H1 (cell line): ENCODE data around the gene BHLHE23. TPM values are rescaled to one million over a fixed set of nuclear protein-coding genes. Genes with fewer than 3 reads are reported as not detected.

Source experiments
- CTCF ChIA-PET: fragments of 300-600 bp; sonication (Branson Sonifier 250); formaldehyde crosslinking; loops from one replicate; lab custom pipeline; 2021; ENCODE audit not compliant: partially characterized antibody; lab: Charles Lee
- POLR2A ChIA-PET: fragments of 300-600 bp; sonication (Branson Sonifier 250); formaldehyde crosslinking; loops from one replicate; lab custom pipeline; 2021; ENCODE audit warnings: inconsistent platforms; ENCODE audit not compliant: partially characterized antibody; lab: Charles Lee
- DNase-seq, 2 experiments: peaks; one replicate each; pipeline versions ENCODE4 v3.0.0 to v3.0.0-alpha.2; 2010 to 2022; ENCODE audit warnings: low spot score in 2 of 2, low read depth in 1 of 2, mixed read lengths in 1 of 2
- FAIRE-seq: peaks from 2 replicates; lab custom pipeline; 2011; peaks lifted over from hg19 to GRCh38; lab: Jason Lieb, UNC
- H2AFZ ChIP-seq: 2 replicates; pipeline ENCODE4 v1.8.1; 2012; ENCODE audit warnings: low read length, inconsistent platforms
- H2AK5ac ChIP-seq: 2 replicates; pipeline ENCODE4 v1.6.1; 2013; ENCODE audit warnings: low read depth, low read length
- H2BK120ac ChIP-seq: replicated peaks from 2 replicates; pipeline ENCODE3; 2013; ENCODE audit warnings: low read depth, low read length, inconsistent platforms
- H2BK12ac ChIP-seq: 2 replicates; pipeline ENCODE4 v1.6.1; 2013; ENCODE audit warnings: low read depth, low read length
- H2BK15ac ChIP-seq: 2 replicates; pipeline ENCODE4 v1.6.1; 2013; ENCODE audit warnings: low read length
- H2BK20ac ChIP-seq: 2 replicates; pipeline ENCODE4 v1.6.1; 2013; ENCODE audit warnings: low read length
- H2BK5ac ChIP-seq: 2 replicates; pipeline ENCODE4 v1.6.1; 2013; ENCODE audit warnings: low read depth, low read length
- H3K14ac ChIP-seq: 2 replicates; pipeline ENCODE4 v1.6.1; 2013; ENCODE audit warnings: inconsistent platforms; ENCODE audit not compliant: insufficient read length
- H3K18ac ChIP-seq: 2 replicates; pipeline ENCODE4 v1.6.1; 2013; ENCODE audit warnings: low read length; ENCODE audit errors: extremely low read depth
- H3K23ac ChIP-seq: 2 replicates; pipeline ENCODE4 v1.6.1; 2013; ENCODE audit warnings: inconsistent platforms; ENCODE audit not compliant: insufficient read length
- H3K23me2 ChIP-seq: 2 replicates; pipeline ENCODE4 v1.6.1; 2013; ENCODE audit warnings: low read depth, low read length
- H3K27ac ChIP-seq: 2 replicates; pipeline ENCODE4 v1.6.1; 2011; ENCODE audit warnings: low read depth, low read length, inconsistent platforms
- H3K27me3 ChIP-seq, 4 experiments: replicated peaks in 1 of 4; 1 replicate in 1 of 4; 2 replicates in 3 of 4; pipeline versions ENCODE4 v1.6.1 to v1.8.1; 2011 to 2013; ENCODE audit warnings: low read length in 3 of 4, mild to moderate bottlenecking in 3 of 4, inconsistent platforms in 2 of 4, mixed read lengths in 2 of 4, moderate library complexity in 1 of 4; ENCODE audit not compliant: control insufficient read depth in 3 of 4, insufficient read depth in 3 of 4; ENCODE audit errors: extremely low read depth in 1 of 4
- H3K36me3 ChIP-seq, 4 experiments: 2 replicates each; pipeline versions ENCODE4 v1.6.1 to v1.8.1; 2011 to 2013; ENCODE audit warnings: mild to moderate bottlenecking in 4 of 4, low read length in 3 of 4, moderate library complexity in 2 of 4, control low read depth in 1 of 4, inconsistent platforms in 1 of 4; ENCODE audit not compliant: insufficient read depth in 4 of 4, control insufficient read depth in 2 of 4
- H3K4ac ChIP-seq: replicated peaks from 2 replicates; pipeline ENCODE3; 2013; ENCODE audit warnings: low read length, low read depth, mixed read lengths, inconsistent platforms; ENCODE audit not compliant: insufficient read length
- H3K4me1 ChIP-seq, 4 experiments: replicated peaks in 1 of 4; 1 replicate in 1 of 4; 2 replicates in 3 of 4; pipeline versions ENCODE4 v1.6.1 to v1.8.1; 2011 to 2013; ENCODE audit warnings: low read length in 3 of 4, inconsistent platforms in 2 of 4, mixed read lengths in 1 of 4; ENCODE audit not compliant: insufficient read depth in 4 of 4, control insufficient read depth in 3 of 4
- H3K4me2 ChIP-seq, 2 experiments: 2 replicates each; pipeline versions ENCODE4 v1.6.1 to v1.8.1; 2011 to 2013; ENCODE audit warnings: low read depth in 2 of 2, low read length in 2 of 2, control low read depth in 1 of 2, inconsistent platforms in 1 of 2, mild to moderate bottlenecking in 1 of 2; ENCODE audit not compliant: insufficient read depth in 1 of 2
- H3K4me3 ChIP-seq, 4 experiments: fragments of 200-600, 300-600 bp in 1 of 4; sonication (generic), shearing (Covaris generic), sonication (Bioruptor Twin) in 1 of 4; 2 replicates each; pipeline versions ENCODE4 v1.5.1 to v1.8.1; 2011 to 2016; ENCODE audit warnings: low read length in 4 of 4, low read depth in 3 of 4, control low read depth in 2 of 4, inconsistent platforms in 2 of 4, mild to moderate bottlenecking in 2 of 4, mixed read lengths in 1 of 4, moderate library complexity in 1 of 4; ENCODE audit not compliant: insufficient read depth in 2 of 4; ENCODE audit errors: extremely low read depth in 1 of 4
- H3K56ac ChIP-seq: replicated peaks from 2 replicates; pipeline ENCODE3; 2013; ENCODE audit warnings: low read depth, mild to moderate bottlenecking, mixed read lengths, low read length, inconsistent platforms; ENCODE audit not compliant: insufficient read length
- H3K79me1 ChIP-seq: 2 replicates; pipeline ENCODE4 v1.6.1; 2013; ENCODE audit warnings: low read depth, low read length, control low read depth
- H3K79me2 ChIP-seq, 2 experiments: 2 replicates each; pipeline versions ENCODE4 v1.6.1 to v1.8.1; 2012 to 2013; ENCODE audit warnings: low read length in 2 of 2, mild to moderate bottlenecking in 2 of 2, inconsistent platforms in 1 of 2; ENCODE audit not compliant: insufficient read depth in 2 of 2, control insufficient read depth in 1 of 2
- H3K9ac ChIP-seq, 4 experiments: replicated peaks in 1 of 4; 1 replicate in 1 of 4; 2 replicates in 3 of 4; pipeline versions ENCODE4 v1.6.1 to v1.8.1; 2011 to 2013; ENCODE audit warnings: low read depth in 3 of 4, low read length in 3 of 4, control low read depth in 2 of 4, mild to moderate bottlenecking in 2 of 4, moderate library complexity in 2 of 4, inconsistent platforms in 1 of 4; ENCODE audit errors: extremely low read depth in 1 of 4
- H3K9me3 ChIP-seq, 2 experiments: 2 replicates each; pipeline versions ENCODE4 v1.6.1 to v1.8.1; 2012 to 2013; ENCODE audit warnings: mild to moderate bottlenecking in 2 of 2, moderate library complexity in 2 of 2, control low read depth in 1 of 2, inconsistent platforms in 1 of 2, low read depth in 1 of 2, low read length in 1 of 2, mixed read lengths in 1 of 2; ENCODE audit not compliant: insufficient read depth in 2 of 2
- H4K20me1 ChIP-seq, 2 experiments: replicated peaks in 1 of 2; 2 replicates each; pipeline versions ENCODE3 to v1.8.1; 2011 to 2013; ENCODE audit warnings: inconsistent platforms in 2 of 2, low read length in 2 of 2, mild to moderate bottlenecking in 1 of 2; ENCODE audit not compliant: insufficient read depth in 2 of 2, control insufficient read depth in 1 of 2
- H4K5ac ChIP-seq: 2 replicates; pipeline ENCODE4 v1.6.1; 2013; ENCODE audit warnings: low read length, low read depth, mixed read lengths, inconsistent platforms; ENCODE audit not compliant: insufficient read length
- H4K8ac ChIP-seq: 2 replicates; pipeline ENCODE4 v1.8.0; 2013; ENCODE audit warnings: mild to moderate bottlenecking, moderate library complexity, low read length, inconsistent platforms; ENCODE audit not compliant: insufficient read depth; ENCODE audit errors: extremely low read depth
- H4K91ac ChIP-seq: replicated peaks from 2 replicates; pipeline ENCODE3; 2013; ENCODE audit warnings: low read length, mixed read lengths, inconsistent platforms; ENCODE audit not compliant: insufficient read length
- BCL11A ChIP-seq, 2 experiments: IDR thresholded peaks; one replicate each; pipeline ENCODE4 v1.6.1; 2011; ENCODE audit warnings: low read depth in 2 of 2, low read length in 2 of 2, mild to moderate bottlenecking in 2 of 2
- CEBPB ChIP-seq: IDR thresholded peaks from 2 replicates; pipeline ENCODE4 v1.6.1; 2012; ENCODE audit warnings: low read depth, low read length
- GTF2F1 ChIP-seq: IDR thresholded peaks from 2 replicates; pipeline ENCODE4 v1.6.1; 2012; ENCODE audit warnings: low read depth, low read length, improper control_type of control experiment, borderline replicate concordance
- KDM5A ChIP-seq: fragments of 200-600 bp; IDR thresholded peaks from 2 replicates; pipeline ENCODE4 v1.7.1; 2012; ENCODE audit warnings: mild to moderate bottlenecking, low read length, inconsistent platforms, mixed read lengths
- POU5F1 ChIP-seq: IDR thresholded peaks from 2 replicates; pipeline ENCODE4 v1.6.1; 2011; ENCODE audit warnings: low read depth, mild to moderate bottlenecking, low read length, moderate library complexity
- RXRA ChIP-seq: IDR thresholded peaks from 2 replicates; pipeline ENCODE4 v1.6.1; 2011; ENCODE audit warnings: low read depth, mild to moderate bottlenecking, low read length, moderate library complexity; ENCODE audit not compliant: insufficient read depth
- SIN3A ChIP-seq, 2 experiments: IDR thresholded peaks in 1 of 2; conservative IDR thresholded peaks in 1 of 2; 2 replicates each; pipeline ENCODE4 v1.6.1; 2011 to 2012; ENCODE audit warnings: low read length in 2 of 2, improper control_type of control experiment in 1 of 2, low read depth in 1 of 2, mild to moderate bottlenecking in 1 of 2
- WGBS, 2 experiments: shearing (Covaris generic) in 1 of 2; methylation state at CpG; one replicate each; pipeline versions ENCODE4 v1.1.6 to v1.1.7; 2013 to 2015; ENCODE audit warnings: low lambda C conversion rate in 2 of 2, mixed read lengths in 2 of 2, inconsistent platforms in 1 of 2, low coverage in 1 of 2, missing lambda C conversion rate in 1 of 2; ENCODE audit not compliant: insufficient replicate concordance in 2 of 2, insufficient coverage in 1 of 2, insufficient read length in 1 of 2; ENCODE audit errors: extremely low coverage in 1 of 2, missing lambda C conversion rate in 1 of 2; 5-methylcytosine and 5-hydroxymethylcytosine counted together
- polyA plus RNA-seq, 7 experiments: library from polyadenylated mRNA; depleted of rRNA in 3 of 7; stranded (reverse) in 5 of 7; unstranded in 2 of 7; fragments of >200 nt in 5 of 7; fragments of 200-250 nt in 2 of 7; gene quantifications; 1 replicate in 5 of 7; 2 replicates in 1 of 7; 4 replicates in 1 of 7; pipeline versions ENCODE4 v1.2.1 to v1.2.3, GENCODE V29; 2011 to 2013; ENCODE audit warnings: missing spikeins in 2 of 7, mixed read lengths in 2 of 7
- total RNA-seq: library from RNA; stranded (reverse); fragmentation: NEBNext Ultra II Directional; extraction: Animal tissue kit (Norgen Biotek cat#: 25700); gene quantifications from 2 replicates; pipeline ENCODE4 v1.2.1, GENCODE V29; 2021

Gene BHLHE23
- total and polyA plus RNA-seq, 2 of the 8 experiments (the other 6 are each of a cell fraction or from before 2014, with no cell fraction given): 0.47 TPM; not detected in 1

- no peaks in the 10 kb centered on the region for H3K36me3 ChIP-seq
- no peak overlapping the region for H4K5ac ChIP-seq
- H3K79me2 ChIP-seq: no peaks in the 10 kb centered on the region
- no peak overlapping the region for H2AK5ac ChIP-seq
- H3K14ac ChIP-seq: no peak overlapping the region
- FAIRE-seq (no peak), DNase-seq (no peak)
- POLR2A ChIA-PET: interaction anchor here (1.0 to 2.4 kb wide), 4 partner anchors 13 to 40 kb away, joined by 3 to 7 read pairs (median 5); partner anchors contain the start of gene GID8
- no peak overlapping the region; the same call in 1 of the 2 replicates for H2BK15ac ChIP-seq
- no peak overlapping the region for H4K91ac ChIP-seq
- CTCF ChIA-PET: interaction anchor here (0.6 to 2.2 kb wide), 8 partner anchors 13 to 245 kb away, joined by 3 to 10 read pairs (median 4); partner anchors contain the start of gene SLC17A9
- TF ChIP-seq SIN3A (conservative IDR thresholded peaks at IDR 0.05 in 1 of 2, IDR thresholded peaks at IDR 0.05 in 1 of 2; ENCODE audit: low read depth in 1 of 2, low read length in 2 of 2) (no peak), GTF2F1 (no peak), POU5F1 (no peak), KDM5A (no peak), RXRA (no peak), BCL11A (IDR thresholded peaks at IDR 0.05; ENCODE audit: low read depth in 2 of 2, low read length in 2 of 2) (no peak), CEBPB (no peak)
- no peak overlapping the region for H3K4me3 ChIP-seq
- no peak overlapping the region for H3K4me2 ChIP-seq
- 89% methylated on average over 5 of the region's 13 CpGs; no CpG with 5 or more reads in 1 of the 2 experiments for WGBS, 2 experiments
- no peak overlapping the region for H2AFZ ChIP-seq
- no peak overlapping the region for H3K18ac ChIP-seq
- H2BK120ac ChIP-seq: no peak overlapping the region
- H3K23me2 ChIP-seq: no peaks in the 10 kb centered on the region
- peaks cover 2 to 33% (median 15%) of the 10 kb centered on the region in 4 experiments for H3K4me1 ChIP-seq
- H3K79me1 ChIP-seq: no peaks in the 10 kb centered on the region
- no peak overlapping the region for H2BK20ac ChIP-seq
- H4K20me1 ChIP-seq: peaks cover 0 to 2% of the 10 kb centered on the region in 2 experiments
- H2BK12ac ChIP-seq: peak overlapping the region; percentile 75; the same call in 1 of the 2 replicates
- no peak overlapping the region for H3K27ac ChIP-seq
- no peak overlapping the region for H3K9ac ChIP-seq
- H3K4ac ChIP-seq: no peak overlapping the region
- no peaks in the 10 kb centered on the region for H3K9me3 ChIP-seq
- H3K27me3 ChIP-seq: peaks cover 0 to 22% (median 10%) of the 10 kb centered on the region in 4 experiments; a peak in 6 of 7 replicates
- no peak overlapping the region for H4K8ac ChIP-seq
- no peak overlapping the region for H3K23ac ChIP-seq
- H3K56ac ChIP-seq: no peak overlapping the region
- H2BK5ac ChIP-seq: peak overlapping the region; percentile 52; the same call in 1 of the 2 replicates
These were observed 28.2 kb downstream of the BHLHE23 start for GRCh38 chr20:62978561-62978943.
